Neural progenitor cell (in vitro differentiated cells): ENCODE measurements around the gene XG. TPM values are rescaled to one million over a fixed set of nuclear protein-coding genes. Genes with fewer than 3 reads are reported as not detected.
"Not testable (repeated sequence)": the region's sequence is repeated elsewhere in the genome, so short reads cannot be mapped to it uniquely, and the experiment has no call there.

Experiments
- DNase-seq: peaks from one replicate; pipeline ENCODE4 v3.0.0-alpha.2; 2016; ENCODE audit warnings: low spot score
- H2AFZ ChIP-seq: fragments of 200-600 bp; sonication (generic); replicated peaks from 2 replicates; pipeline ENCODE4 v1.6.1; 2016; ENCODE audit warnings: antibody characterized with exemption
- H3F3A ChIP-seq: fragments of 200-600 bp; sonication (generic); 2 replicates; pipeline ENCODE4 v1.6.1; 2016; ENCODE audit warnings: antibody characterized with exemption, low read depth
- H3K27ac ChIP-seq: fragments of 200-600 bp; sonication (generic); 2 replicates; pipeline ENCODE4 v1.5.1; 2016; ENCODE audit warnings: mild to moderate bottlenecking
- H3K27me3 ChIP-seq: fragments of 200-600 bp; sonication (generic); 2 replicates; pipeline ENCODE4 v1.6.1; 2016; ENCODE audit warnings: mild to moderate bottlenecking, moderate library complexity
- H3K36me3 ChIP-seq: fragments of 200-600 bp; sonication (generic); 2 replicates; pipeline ENCODE4 v1.5.1; 2016
- H3K4me1 ChIP-seq: fragments of 200-600 bp; sonication (generic); 2 replicates; pipeline ENCODE4 v1.6.1; 2016; ENCODE audit warnings: mixed run types
- H3K4me2 ChIP-seq: fragments of 200-600 bp; sonication (generic); 2 replicates; pipeline ENCODE4 v1.6.1; 2016
- H3K4me3 ChIP-seq: fragments of 200-600 bp; sonication (generic); 2 replicates; pipeline ENCODE4 v1.5.1; 2016
- H3K79me2 ChIP-seq: fragments of 200-600 bp; sonication (generic); 2 replicates; pipeline ENCODE4 v1.6.1; 2016; ENCODE audit warnings: low read depth
- H3K9ac ChIP-seq: fragments of 200-600 bp; sonication (generic); 2 replicates; pipeline ENCODE4 v1.6.1; 2016
- H3K9me3 ChIP-seq: fragments of 200-600 bp; sonication (generic); 2 replicates; pipeline ENCODE4 v1.5.1; 2016; ENCODE audit warnings: low read depth
- H4K20me1 ChIP-seq: fragments of 200-600 bp; sonication (generic); 2 replicates; pipeline ENCODE4 v1.6.1; 2016; ENCODE audit warnings: low read depth
- H3K27ac Mint-ChIP-seq: 3 replicates; pipeline ENCODE4 v1.8.0; 2021; ENCODE audit warnings: mixed read lengths
- H3K27me3 Mint-ChIP-seq: 2 replicates; pipeline ENCODE4 v1.8.0; 2022; ENCODE audit warnings: low read depth, mild to moderate bottlenecking, inconsistent platforms, moderate library complexity, mixed read lengths; ENCODE audit not compliant: insufficient read depth
- H3K36me3 Mint-ChIP-seq: 3 replicates; pipeline ENCODE4 v1.8.0; 2021; ENCODE audit warnings: mixed read lengths
- H3K4me1 Mint-ChIP-seq: 3 replicates; pipeline ENCODE4 v1.8.0; 2021; ENCODE audit warnings: mixed read lengths
- H3K4me3 Mint-ChIP-seq: 3 replicates; pipeline ENCODE4 v1.8.0; 2021; ENCODE audit warnings: mild to moderate bottlenecking, moderate library complexity, mixed read lengths
- H3K9me3 Mint-ChIP-seq: 3 replicates; pipeline ENCODE4 v1.8.0; 2020; ENCODE audit warnings: mixed read lengths
- EZH2 ChIP-seq: fragments of 200-600 bp; sonication (generic); IDR thresholded peaks from 2 replicates; pipeline ENCODE4 v1.6.1; 2017; ENCODE audit warnings: antibody characterized with exemption, mild to moderate bottlenecking, moderate library complexity
- EZH2phosphoT487 ChIP-seq: fragments of 200-600 bp; sonication (generic); IDR thresholded peaks from 2 replicates; pipeline ENCODE4 v1.6.1; 2017; ENCODE audit warnings: antibody characterized with exemption
- total RNA-seq: library from RNA; depleted of rRNA; stranded (reverse); fragments of >200 nt; gene quantifications from 2 replicates; pipeline ENCODE4 v1.2.3, GENCODE V29; 2015; ENCODE audit warnings: low replicate concordance
- TF ChIP-seq, protein P1 (sequence below): fragments of 200-600 bp; sonication (generic); IDR thresholded peaks from 2 replicates; pipeline ENCODE4 v1.5.1; 2017; ENCODE audit warnings: antibody characterized with exemption, mild to moderate bottlenecking

The XG gene
- total RNA-seq, 1 donor from 2014 or later: not detected

DNA sequence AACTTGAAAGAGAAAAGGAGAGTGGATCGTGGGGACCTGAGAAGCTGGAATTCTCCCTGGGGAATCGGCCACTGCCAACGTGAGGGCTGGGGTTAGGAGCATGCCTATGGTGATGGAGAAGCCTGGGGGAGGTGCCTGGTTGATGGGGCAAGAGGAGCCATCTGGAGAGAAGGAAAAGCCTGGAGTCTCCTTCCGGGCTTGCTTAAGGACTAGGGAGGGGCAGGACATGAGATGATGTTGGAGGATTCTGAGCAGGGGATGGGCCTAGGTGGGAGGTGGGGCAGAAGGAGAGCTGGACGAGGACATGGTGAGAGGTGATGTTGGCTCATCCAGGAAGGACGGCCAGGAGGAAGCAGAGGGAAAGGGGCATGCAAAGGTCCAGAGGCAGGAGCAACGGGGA is 41.9 kb downstream of the XG start:
- TF ChIP-seq, protein P1, sequence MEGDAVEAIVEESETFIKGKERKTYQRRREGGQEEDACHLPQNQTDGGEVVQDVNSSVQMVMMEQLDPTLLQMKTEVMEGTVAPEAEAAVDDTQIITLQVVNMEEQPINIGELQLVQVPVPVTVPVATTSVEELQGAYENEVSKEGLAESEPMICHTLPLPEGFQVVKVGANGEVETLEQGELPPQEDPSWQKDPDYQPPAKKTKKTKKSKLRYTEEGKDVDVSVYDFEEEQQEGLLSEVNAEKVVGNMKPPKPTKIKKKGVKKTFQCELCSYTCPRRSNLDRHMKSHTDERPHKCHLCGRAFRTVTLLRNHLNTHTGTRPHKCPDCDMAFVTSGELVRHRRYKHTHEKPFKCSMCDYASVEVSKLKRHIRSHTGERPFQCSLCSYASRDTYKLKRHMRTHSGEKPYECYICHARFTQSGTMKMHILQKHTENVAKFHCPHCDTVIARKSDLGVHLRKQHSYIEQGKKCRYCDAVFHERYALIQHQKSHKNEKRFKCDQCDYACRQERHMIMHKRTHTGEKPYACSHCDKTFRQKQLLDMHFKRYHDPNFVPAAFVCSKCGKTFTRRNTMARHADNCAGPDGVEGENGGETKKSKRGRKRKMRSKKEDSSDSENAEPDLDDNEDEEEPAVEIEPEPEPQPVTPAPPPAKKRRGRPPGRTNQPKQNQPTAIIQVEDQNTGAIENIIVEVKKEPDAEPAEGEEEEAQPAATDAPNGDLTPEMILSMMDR: no peak
- no peak for TF ChIP-seq EZH2phosphoT487
- no peak for TF ChIP-seq EZH2
- peaks cover 3% of the 10 kb centered on the region for H3K4me1 Mint-ChIP-seq
- H3K9ac ChIP-seq: no peak overlapping the region
- no peaks in the 10 kb centered on the region for H3K36me3 ChIP-seq
- H2AFZ ChIP-seq: peak overlapping the region; percentile 29
- peaks cover 5% of the 10 kb centered on the region for H3K27me3 Mint-ChIP-seq
- no peak overlapping the region for H3K4me3 ChIP-seq
- H3K4me1 ChIP-seq: peaks cover 5% of the 10 kb centered on the region
- no peaks in the 10 kb centered on the region for H3K9me3 Mint-ChIP-seq
- H3K27ac Mint-ChIP-seq: peak overlapping the region; percentile 55
- no peaks in the 10 kb centered on the region for H4K20me1 ChIP-seq
- H3K27ac ChIP-seq: no peak overlapping the region
- no peak overlapping the region for H3K4me3 Mint-ChIP-seq
- H3K79me2 ChIP-seq: no peaks in the 10 kb centered on the region
- DNase-seq: no peak
- no peaks in the 10 kb centered on the region for H3K27me3 ChIP-seq
- H3K9me3 ChIP-seq: no peaks in the 10 kb centered on the region
- H3K36me3 Mint-ChIP-seq: no peaks in the 10 kb centered on the region
- no peak overlapping the region for H3K4me2 ChIP-seq
- peaks cover 4% of the 10 kb centered on the region for H3F3A ChIP-seq

DNA sequence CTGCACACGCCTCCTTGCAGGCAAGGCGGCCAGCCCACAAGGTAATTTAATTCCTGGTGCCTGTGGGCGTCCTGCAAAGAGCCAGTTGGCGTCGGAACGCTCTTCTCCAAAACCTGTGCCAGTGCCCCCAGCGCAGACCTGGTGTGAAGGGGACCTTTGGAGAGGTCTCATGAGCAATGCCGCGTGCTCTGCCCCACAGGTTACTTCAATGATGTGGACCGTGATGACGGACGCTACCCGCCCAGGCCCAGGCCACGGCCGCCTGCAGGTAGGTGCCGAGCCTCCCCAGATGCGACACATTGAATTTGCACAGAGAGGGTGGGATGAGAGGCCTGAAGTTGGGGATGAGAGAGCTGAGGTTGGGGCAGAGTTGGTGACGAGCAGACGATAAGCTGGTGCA is 42.5 kb downstream of the XG start:
- Histone ChIP-seq H3F3A (peaks cover 4% of the 10 kb centered on the region), H3K4me3 (no peak overlapping the region), H3K4me1 (peaks cover 5% of the 10 kb centered on the region), H3K9ac (no peak overlapping the region), H2AFZ (peak overlapping the region; percentile 34), H3K9me3 (no peaks in the 10 kb centered on the region), H3K36me3 (no peaks in the 10 kb centered on the region), H4K20me1 (no peaks in the 10 kb centered on the region), H3K27ac (no peak overlapping the region), H3K79me2 (no peaks in the 10 kb centered on the region), H3K27me3 (no peaks in the 10 kb centered on the region), H3K4me2 (no peak overlapping the region)
- H3K27ac Mint-ChIP-seq: no peak overlapping the region
- H3K4me1 Mint-ChIP-seq: peaks cover 7% of the 10 kb centered on the region
- no peaks in the 10 kb centered on the region for H3K36me3 Mint-ChIP-seq
- DNase-seq: no peak
- TF ChIP-seq EZH2: no peak
- TF ChIP-seq, protein P1: no peak
- no peak for TF ChIP-seq EZH2phosphoT487
- no peak overlapping the region for H3K4me3 Mint-ChIP-seq
- H3K27me3 Mint-ChIP-seq: peaks cover 5% of the 10 kb centered on the region
- H3K9me3 Mint-ChIP-seq: no peaks in the 10 kb centered on the region

- not testable (repeated sequence) for H4K20me1 ChIP-seq, H3K79me2 ChIP-seq, H3K27ac ChIP-seq, H3F3A ChIP-seq, H3K27me3 ChIP-seq, H3K27me3 Mint-ChIP-seq, H3K9me3 ChIP-seq, H3K27ac Mint-ChIP-seq, H3K36me3 Mint-ChIP-seq, H3K9ac ChIP-seq, H3K36me3 ChIP-seq, H3K4me3 ChIP-seq, DNase-seq, H3K9me3 Mint-ChIP-seq, H3K4me3 Mint-ChIP-seq, H2AFZ ChIP-seq, H3K4me2 ChIP-seq, H3K4me1 ChIP-seq
- peaks cover 16% of the 10 kb centered on the region for H3K4me1 Mint-ChIP-seq
Observed at GRCh38 chrX:2796808-2797207, 45.0 kb downstream of the XG start.

DNA sequence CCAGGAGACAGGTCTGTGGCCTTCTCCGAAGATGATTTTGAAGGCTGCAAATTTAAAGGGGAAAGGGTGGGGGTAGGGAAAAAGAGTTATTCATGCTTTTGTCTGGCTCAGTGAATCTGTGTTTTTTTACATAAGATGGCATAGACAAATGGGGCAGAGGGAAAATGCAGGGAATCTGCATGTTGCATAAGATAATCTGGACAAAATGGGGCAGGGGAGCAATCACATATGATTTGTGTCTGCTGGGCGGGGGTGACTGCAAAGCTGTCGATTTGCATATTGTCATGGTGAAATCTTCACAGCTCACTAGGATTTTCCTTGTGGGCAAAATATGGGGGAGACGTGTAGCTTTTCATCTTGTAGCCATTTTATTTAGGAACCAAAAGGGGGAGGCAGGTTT is 47.5 kb downstream of the XG start:
- Histone ChIP-seq H3F3A (peaks cover 13% of the 10 kb centered on the region), H3K9me3 (no peaks in the 10 kb centered on the region), H3K79me2 (no peaks in the 10 kb centered on the region), H3K4me3 (no peak overlapping the region), H3K9ac (no peak overlapping the region), H3K27me3 (peaks cover 14% of the 10 kb centered on the region), H3K4me2 (no peak overlapping the region), H3K36me3 (no peaks in the 10 kb centered on the region), H4K20me1 (no peaks in the 10 kb centered on the region), H3K27ac (no peak overlapping the region), H2AFZ (no peak overlapping the region), H3K4me1 (peaks cover 4% of the 10 kb centered on the region)
- no peak for DNase-seq
- Mint-ChIP-seq H3K27ac (no peak overlapping the region), H3K4me3 (no peak overlapping the region), H3K4me1 (peaks cover 26% of the 10 kb centered on the region), H3K36me3 (no peaks in the 10 kb centered on the region), H3K27me3 (no peaks in the 10 kb centered on the region), H3K9me3 (no peaks in the 10 kb centered on the region)
- TF ChIP-seq EZH2 (no peak), EZH2phosphoT487 (no peak)
- TF ChIP-seq, protein P1: no peak

DNA sequence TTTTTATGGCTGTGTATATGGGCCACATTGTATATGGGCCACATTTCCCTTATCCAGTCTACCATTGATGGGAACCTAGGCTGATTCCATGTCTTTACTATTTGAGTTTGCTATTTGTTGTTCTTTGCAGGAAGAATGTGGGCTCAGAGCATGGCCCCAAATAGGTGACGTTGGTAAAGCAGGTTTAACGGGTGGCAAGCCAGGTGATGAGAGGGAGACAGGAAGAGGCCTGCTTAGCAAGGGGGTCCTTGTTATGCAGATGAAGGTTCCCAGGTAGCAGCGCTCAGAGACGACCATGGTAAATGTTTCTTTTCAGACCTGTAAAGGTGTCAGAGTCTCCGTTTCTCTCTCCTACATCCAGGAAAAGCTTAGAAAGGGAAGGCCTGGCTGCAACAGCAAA is 48.1 kb downstream of the XG start:
- H3K27me3 Mint-ChIP-seq, H3K4me2 ChIP-seq, H3K36me3 ChIP-seq, H3K27ac Mint-ChIP-seq, H3K36me3 Mint-ChIP-seq, H3K9me3 ChIP-seq, H3K4me3 Mint-ChIP-seq, H2AFZ ChIP-seq, H3K4me1 ChIP-seq, H3K79me2 ChIP-seq, H3K4me3 ChIP-seq, H3K9ac ChIP-seq, H3K9me3 Mint-ChIP-seq, H4K20me1 ChIP-seq, DNase-seq, H3K27ac ChIP-seq: not testable (repeated sequence)
- peaks cover 32% of the 10 kb centered on the region for H3K4me1 Mint-ChIP-seq
- H3K27me3 ChIP-seq: peaks cover 14% of the 10 kb centered on the region
- H3F3A ChIP-seq: peaks cover 19% of the 10 kb centered on the region
